B cell (primary cell): ENCODE measurements around the gene CAPS2. TPM values are rescaled to one million over a fixed set of nuclear protein-coding genes. Genes with fewer than 3 reads are reported as not detected.

Experiments used
- ATAC-seq: fragments of 200-7000 bp; cut with Tn5 transposase; one replicate; pipeline ENCODE4 v1.10.0; 2021; ENCODE audit warnings: low read depth, mild to moderate bottlenecking, moderate number of reproducible peaks, moderate library complexity
- CTCF ChIA-PET: fragments of 350-600 bp; sonication (Branson Sonifier 250); formaldehyde crosslinking; loops from one replicate; lab custom pipeline; 2021; ENCODE audit warnings: antibody characterized with exemption, inconsistent platforms; lab: Charles Lee
- POLR2A ChIA-PET: fragments of 350-600 bp; sonication (Branson Sonifier 250); formaldehyde crosslinking; loops from one replicate; lab custom pipeline; 2021; ENCODE audit warnings: antibody characterized with exemption; lab: Charles Lee
- DNase-seq: peaks from one replicate; pipeline ENCODE4 v3.0.0; 2013
- H2AFZ ChIP-seq: 2 replicates; pipeline ENCODE4 v1.6.1; 2012; ENCODE audit warnings: mild to moderate bottlenecking, low read depth, low read length; ENCODE audit not compliant: insufficient read depth, poor library complexity, severe bottlenecking
- H3K27ac ChIP-seq, 2 donors: 1 replicate in 1 of 2; 2 replicates in 1 of 2; pipeline ENCODE4 v1.5.1; 2012 to 2013; ENCODE audit warnings: low read length in 2 of 2, mild to moderate bottlenecking in 2 of 2, moderate library complexity in 1 of 2
- H3K27me3 ChIP-seq, 4 experiments: fragments of 200-600 bp in 1 of 4; sonication (generic) in 1 of 4; replicated peaks in 1 of 4; 1 replicate in 2 of 4; 2 replicates in 2 of 4; pipeline versions ENCODE4 v1.6.1 to v1.7.0; 2013 to 2016; ENCODE audit warnings: low read length in 3 of 4, mild to moderate bottlenecking in 2 of 4, mixed read lengths in 1 of 4, moderate library complexity in 1 of 4; ENCODE audit not compliant: insufficient read depth in 4 of 4, control insufficient read depth in 3 of 4; ENCODE audit errors: control extremely low read depth in 1 of 4
- H3K36me3 ChIP-seq, 2 experiments: replicated peaks in 1 of 2; 1 replicate in 1 of 2; 2 replicates in 1 of 2; pipeline versions ENCODE4 v1.6.1 to v1.7.1; 2013; ENCODE audit warnings: low read length in 1 of 2; ENCODE audit not compliant: insufficient read depth in 2 of 2, control insufficient read depth in 1 of 2; ENCODE audit errors: control extremely low read depth in 1 of 2, extremely low read depth in 1 of 2
- H3K4me1 ChIP-seq, 2 donors: fragments of 200-600 bp in 1 of 2; sonication (generic) in 1 of 2; 1 replicate in 1 of 2; 2 replicates in 1 of 2; pipeline versions ENCODE4 v1.5.1 to v1.6.1; 2013 to 2017; ENCODE audit warnings: low read length in 2 of 2; ENCODE audit not compliant: control insufficient read depth in 2 of 2, insufficient read depth in 2 of 2
- H3K4me2 ChIP-seq: replicated peaks from 2 replicates; pipeline ENCODE3; 2012; ENCODE audit warnings: mild to moderate bottlenecking, low read depth, low read length; ENCODE audit not compliant: poor library complexity, severe bottlenecking
- H3K4me3 ChIP-seq, 5 experiments: fragments of 200-600 bp in 1 of 5; sonication (generic) in 1 of 5; 1 replicate in 3 of 5; 2 replicates in 2 of 5; pipeline versions ENCODE4 v1.5.1 to v1.7.0; 2011 to 2016; ENCODE audit warnings: low read length in 4 of 5, mild to moderate bottlenecking in 4 of 5, low read depth in 2 of 5, control low read depth in 1 of 5, moderate library complexity in 1 of 5; ENCODE audit not compliant: insufficient read depth in 1 of 5; ENCODE audit errors: control extremely low read depth in 1 of 5, extremely low read depth in 1 of 5
- H3K79me2 ChIP-seq: fragments of 200-600 bp; sonication (generic); one replicate; pipeline ENCODE4 v1.6.0; 2016; ENCODE audit warnings: low read length; ENCODE audit not compliant: control insufficient read depth, insufficient read depth
- H3K9ac ChIP-seq: fragments of 200-600 bp; sonication (generic); 2 replicates; pipeline ENCODE4 v1.6.1; 2017; ENCODE audit warnings: mild to moderate bottlenecking, low read length, moderate library complexity
- H3K9me3 ChIP-seq, 3 donors: one replicate each; pipeline versions ENCODE4 v1.6.1 to v1.7.1; 2013; ENCODE audit warnings: low read length in 2 of 3; ENCODE audit not compliant: control insufficient read depth in 2 of 3, insufficient read depth in 1 of 3; ENCODE audit errors: control extremely low read depth in 1 of 3
- H4K20me1 ChIP-seq: 2 replicates; pipeline ENCODE4 v1.6.0; 2012; ENCODE audit warnings: mild to moderate bottlenecking, low read length; ENCODE audit not compliant: insufficient read depth, control insufficient read depth, poor library complexity, severe bottlenecking
- H3K27ac Mint-ChIP-seq: one replicate; pipeline ENCODE4 v1.8.0; 2021; ENCODE audit warnings: mixed read lengths
- H3K27me3 Mint-ChIP-seq: one replicate; pipeline ENCODE4 v1.8.0; 2021; ENCODE audit warnings: mixed read lengths
- H3K4me1 Mint-ChIP-seq: one replicate; pipeline ENCODE4 v1.8.0; 2021; ENCODE audit warnings: mixed read lengths
- H3K4me3 Mint-ChIP-seq: one replicate; pipeline ENCODE4 v1.8.0; 2021; ENCODE audit warnings: mixed read lengths
- H3K9me3 Mint-ChIP-seq: one replicate; pipeline ENCODE4 v1.8.0; 2022; ENCODE audit warnings: mixed read lengths; ENCODE audit not compliant: insufficient read depth
- CTCF ChIP-seq: fragments of 200-600 bp; IDR thresholded peaks from one replicate; pipeline ENCODE4 v1.8.0; 2022; ENCODE audit warnings: antibody characterized with exemption, mild to moderate bottlenecking
- EZH2 ChIP-seq: IDR thresholded peaks from 2 replicates; pipeline ENCODE4 v1.6.1; 2012; ENCODE audit warnings: borderline replicate concordance, low read depth, mild to moderate bottlenecking, moderate library complexity, low read length; ENCODE audit not compliant: insufficient read depth, poor library complexity, severe bottlenecking
- WGBS: methylation state at CpG from one replicate; pipeline ENCODE4 v1.1.5; 2013; ENCODE audit warnings: missing lambda C conversion rate; ENCODE audit not compliant: insufficient coverage; 5-methylcytosine and 5-hydroxymethylcytosine counted together
- intact Hi-C: fragments of 100-400 bp; cut with micrococcal nuclease; formaldehyde crosslinking; loops from one replicate; pipeline ENCODE4 v1.10.0; 2022
- polyA plus RNA-seq: library from polyadenylated mRNA; depleted of rRNA; stranded (reverse); fragments of >200 nt; gene quantifications from 2 replicates; pipeline ENCODE4 v1.2.3, GENCODE V29; 2012
- total RNA-seq, 2 donors: library from RNA; stranded (reverse); fragments of 120-200 nt in 1 of 2; gene quantifications; 1 replicate in 1 of 2; 2 replicates in 1 of 2; pipeline versions ENCODE4 v1.2.3 to v1.2.4, GENCODE V29; 2013 to 2022

CAPS2 gene
- total and polyA plus RNA-seq, 2 donors (not counting 1 experiment from before 2014, with no cell fraction given): 2.3 to 8.4 TPM

GRCh38 chr12:75269209-75269608, 60.9 kb downstream of the CAPS2 start:
- TF ChIP-seq CTCF (no peak), EZH2 (no peak)
- Histone ChIP-seq H3K4me2 (no peak overlapping the region), H3K27ac (no peak overlapping the region), H4K20me1 (no peaks in the 10 kb centered on the region), H3K36me3 (no peaks in the 10 kb centered on the region), H3K9ac (no peak overlapping the region), H3K4me3 (no peak overlapping the region), H3K9me3 (no peaks in the 10 kb centered on the region), H3K4me1 (no peaks in the 10 kb centered on the region), H2AFZ (no peak overlapping the region), H3K79me2 (no peaks in the 10 kb centered on the region), H3K27me3 (no peaks in the 10 kb centered on the region)
- intact Hi-C loops: no loop called here
- H3K27ac Mint-ChIP-seq: no peak overlapping the region
- H3K27me3 Mint-ChIP-seq: no peaks in the 10 kb centered on the region
- no peak overlapping the region for H3K4me3 Mint-ChIP-seq
- CTCF ChIA-PET: no interaction called here
- peaks cover 3% of the 10 kb centered on the region for H3K9me3 Mint-ChIP-seq
- no peaks in the 10 kb centered on the region for H3K4me1 Mint-ChIP-seq
- ATAC-seq (no peak), DNase-seq (no peak)
- POLR2A ChIA-PET: no interaction called here
- WGBS: 80% methylated on average over 1 of the region's 2 CpGs

GRCh38 chr12:75260316-75260715, 69.8 kb downstream of the CAPS2 start:
- H3K27ac ChIP-seq: no peak overlapping the region
- ATAC-seq (no peak), DNase-seq (no peak)
- TF ChIP-seq CTCF (no peak), EZH2 (no peak)
- intact Hi-C loops: no loop called here
- Mint-ChIP-seq H3K4me1 (no peaks in the 10 kb centered on the region), H3K27ac (no peak overlapping the region), H3K4me3 (no peak overlapping the region), H3K27me3 (no peaks in the 10 kb centered on the region), H3K9me3 (no peaks in the 10 kb centered on the region)
- H3K27me3 ChIP-seq: no peaks in the 10 kb centered on the region
- H3K36me3 ChIP-seq: no peaks in the 10 kb centered on the region
- no peak overlapping the region for H3K4me2 ChIP-seq
- ChIA-PET CTCF (no interaction called here), POLR2A (no interaction called here)
- no peaks in the 10 kb centered on the region for H3K79me2 ChIP-seq
- no peak overlapping the region for H3K4me3 ChIP-seq
- 83% methylated on average over 1 of the region's 2 CpGs for WGBS
- H3K9ac ChIP-seq: no peak overlapping the region
- H3K4me1 ChIP-seq: no peaks in the 10 kb centered on the region
- H3K9me3 ChIP-seq: no peaks in the 10 kb centered on the region
- no peak overlapping the region for H2AFZ ChIP-seq
- no peaks in the 10 kb centered on the region for H4K20me1 ChIP-seq
